CD8-positive, alpha-beta T cell (primary cell): ENCODE data around the gene ORM1. TPM values are rescaled to one million over a fixed set of nuclear protein-coding genes. Genes with fewer than 3 reads are reported as not detected.

Experiments
- total RNA-seq, 46 experiments: library from RNA in 2 of 46; stranded (reverse) in 2 of 46; gene quantifications; one replicate each; pipeline ENCODE4 v1.2.3 and lab custom pipeline; 2021 to 2026

Gene ORM1
- total RNA-seq, 2 experiments from 2014 or later, result not detected

Other genes starting within 250 kb of the ORM1 start
- gene AMBP, start 244.8 kb upstream of the ORM1 start, total RNA-seq, result not detected
- not detected for gene KIF12, start 223.8 kb upstream of the ORM1 start, total RNA-seq
- gene COL27A1, start 167.6 kb upstream of the ORM1 start, total RNA-seq, result under 1 TPM; 0.35 to 0.36 TPM
- gene ORM2, start 6.8 kb downstream of the ORM1 start, total RNA-seq, result not detected
- 100 to 1,000 TPM; 249 to 269 TPM for gene AKNA, start 64.9 kb downstream of the ORM1 start, total RNA-seq
- gene WHRN, start 182.4 kb downstream of the ORM1 start, total RNA-seq, result 10 to 100 TPM; 41.9 to 45.5 TPM